Transverse colon (tissue), 3 donors: ENCODE data around the gene CLIP1.

Source experiments
- EP300 ChIP-seq: sonication (generic); formaldehyde crosslinking; IDR thresholded peaks from one replicate; pipeline ENCODE4 v1.6.1; 2017; ENCODE audit warnings: antibody characterized with exemption, low read depth
- TF ChIP-seq, protein P1 (sequence below), 5 experiments: fragments of 200-600 bp in 3 of 5; fragments of 450-650 bp in 2 of 5; sonication (generic) in 3 of 5; IDR thresholded peaks; 1 replicate in 2 of 5; 2 replicates in 3 of 5; pipeline ENCODE4 v1.5.1; 2016 to 2017; ENCODE audit warnings: antibody characterized with exemption in 5 of 5, inconsistent platforms in 3 of 5, mild to moderate bottlenecking in 2 of 5, moderate library complexity in 1 of 5

DNA sequence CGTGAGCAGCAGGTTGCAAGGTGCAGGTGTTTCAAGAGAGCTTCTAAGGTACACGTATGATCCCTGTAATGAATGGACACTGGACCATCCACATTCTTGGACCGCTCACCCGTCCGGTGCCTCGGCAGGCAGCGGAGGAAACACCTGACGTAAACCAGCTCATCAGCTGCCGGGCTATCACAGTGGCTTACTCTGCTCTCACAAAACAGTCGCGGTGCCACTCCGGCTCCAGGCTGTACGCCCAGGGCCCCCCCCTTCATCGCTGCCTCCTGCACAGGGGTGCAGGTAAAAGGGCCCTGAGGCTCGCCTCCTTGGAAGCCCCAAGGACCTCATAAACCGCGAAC, 156.6 kb downstream of the CLIP1 start:
- TF ChIP-seq, protein P1, sequence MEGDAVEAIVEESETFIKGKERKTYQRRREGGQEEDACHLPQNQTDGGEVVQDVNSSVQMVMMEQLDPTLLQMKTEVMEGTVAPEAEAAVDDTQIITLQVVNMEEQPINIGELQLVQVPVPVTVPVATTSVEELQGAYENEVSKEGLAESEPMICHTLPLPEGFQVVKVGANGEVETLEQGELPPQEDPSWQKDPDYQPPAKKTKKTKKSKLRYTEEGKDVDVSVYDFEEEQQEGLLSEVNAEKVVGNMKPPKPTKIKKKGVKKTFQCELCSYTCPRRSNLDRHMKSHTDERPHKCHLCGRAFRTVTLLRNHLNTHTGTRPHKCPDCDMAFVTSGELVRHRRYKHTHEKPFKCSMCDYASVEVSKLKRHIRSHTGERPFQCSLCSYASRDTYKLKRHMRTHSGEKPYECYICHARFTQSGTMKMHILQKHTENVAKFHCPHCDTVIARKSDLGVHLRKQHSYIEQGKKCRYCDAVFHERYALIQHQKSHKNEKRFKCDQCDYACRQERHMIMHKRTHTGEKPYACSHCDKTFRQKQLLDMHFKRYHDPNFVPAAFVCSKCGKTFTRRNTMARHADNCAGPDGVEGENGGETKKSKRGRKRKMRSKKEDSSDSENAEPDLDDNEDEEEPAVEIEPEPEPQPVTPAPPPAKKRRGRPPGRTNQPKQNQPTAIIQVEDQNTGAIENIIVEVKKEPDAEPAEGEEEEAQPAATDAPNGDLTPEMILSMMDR (IDR thresholded peaks at IDR 0.05): no peak
- TF ChIP-seq EP300: no peak
